WTC11 (cell line): Measurements from ENCODE around the gene TNPO3.

ENCODE experiments used
- CBFB ChIP-seq: sonication (generic); formaldehyde crosslinking; IDR thresholded peaks from 2 replicates; pipeline ENCODE4 v1.8.1; 2022; ENCODE audit warnings: mild to moderate bottlenecking, low read depth, missing genetic modification reagents
- FOXJ3 ChIP-seq: sonication (generic); formaldehyde crosslinking; IDR thresholded peaks from 2 replicates; pipeline ENCODE4 v1.9.0; 2021; ENCODE audit warnings: missing genetic modification reagents, mild to moderate bottlenecking, borderline replicate concordance
- FOXK1 ChIP-seq: sonication (generic); formaldehyde crosslinking; IDR thresholded peaks from 2 replicates; pipeline ENCODE4 v1.8.0; 2022; ENCODE audit warnings: mild to moderate bottlenecking, moderate library complexity, missing genetic modification reagents
- KAT7 ChIP-seq: sonication (generic); formaldehyde crosslinking; IDR thresholded peaks from 2 replicates; pipeline ENCODE4 v1.8.1; 2023; ENCODE audit warnings: missing genetic modification reagents, mild to moderate bottlenecking, borderline replicate concordance
- NR3C1 ChIP-seq: sonication (generic); formaldehyde crosslinking; conservative IDR thresholded peaks from 2 replicates; pipeline ENCODE4 v1.8.1; 2023; ENCODE audit warnings: low read depth, mild to moderate bottlenecking, missing genetic modification reagents
- SOX15 ChIP-seq: fragments of 250-450 bp; sonication (Bioruptor Pico); IDR thresholded peaks from 2 replicates; pipeline ENCODE4 v1.9.0; 2021; ENCODE audit warnings: mild to moderate bottlenecking
- ZNF232 ChIP-seq: sonication (generic); formaldehyde crosslinking; IDR thresholded peaks from 2 replicates; pipeline ENCODE4 v1.8.0; 2022; ENCODE audit warnings: mild to moderate bottlenecking, missing genetic modification reagents
- TF ChIP-seq, protein P1 (sequence below): fragments of 200-600 bp; IDR thresholded peaks from 2 replicates; pipeline ENCODE4 v1.8.0; 2022; ENCODE audit warnings: antibody characterized with exemption
- TF ChIP-seq, protein P2 (sequence below): sonication (generic); formaldehyde crosslinking; IDR thresholded peaks from 2 replicates; pipeline ENCODE4 v1.8.0; 2023; ENCODE audit warnings: mild to moderate bottlenecking, missing genetic modification reagents
- TF ChIP-seq, protein P3 (sequence below): sonication (generic); formaldehyde crosslinking; IDR thresholded peaks from 2 replicates; pipeline ENCODE4 v1.8.0; 2023; ENCODE audit warnings: missing genetic modification reagents, mild to moderate bottlenecking, borderline replicate concordance
- TF ChIP-seq, protein P4 (sequence below): sonication (generic); formaldehyde crosslinking; IDR thresholded peaks from 2 replicates; pipeline ENCODE4 v1.8.1; 2022; ENCODE audit warnings: low read depth, mild to moderate bottlenecking, moderate library complexity, missing genetic modification reagents, borderline replicate concordance
- TF ChIP-seq, protein P5 (sequence below): sonication (generic); formaldehyde crosslinking; IDR thresholded peaks from 2 replicates; pipeline ENCODE4 v1.8.1; 2023; ENCODE audit warnings: mild to moderate bottlenecking, missing genetic modification reagents
- TF ChIP-seq, protein P6 (sequence below): sonication (generic); formaldehyde crosslinking; IDR thresholded peaks from 2 replicates; pipeline ENCODE4 v1.8.0; 2022; ENCODE audit warnings: mild to moderate bottlenecking, missing genetic modification reagents
- TF ChIP-seq, protein P7 (sequence below): sonication (generic); formaldehyde crosslinking; IDR thresholded peaks from 2 replicates; pipeline ENCODE4 v1.8.1; 2023; ENCODE audit warnings: mild to moderate bottlenecking, moderate library complexity, missing genetic modification reagents

DNA sequence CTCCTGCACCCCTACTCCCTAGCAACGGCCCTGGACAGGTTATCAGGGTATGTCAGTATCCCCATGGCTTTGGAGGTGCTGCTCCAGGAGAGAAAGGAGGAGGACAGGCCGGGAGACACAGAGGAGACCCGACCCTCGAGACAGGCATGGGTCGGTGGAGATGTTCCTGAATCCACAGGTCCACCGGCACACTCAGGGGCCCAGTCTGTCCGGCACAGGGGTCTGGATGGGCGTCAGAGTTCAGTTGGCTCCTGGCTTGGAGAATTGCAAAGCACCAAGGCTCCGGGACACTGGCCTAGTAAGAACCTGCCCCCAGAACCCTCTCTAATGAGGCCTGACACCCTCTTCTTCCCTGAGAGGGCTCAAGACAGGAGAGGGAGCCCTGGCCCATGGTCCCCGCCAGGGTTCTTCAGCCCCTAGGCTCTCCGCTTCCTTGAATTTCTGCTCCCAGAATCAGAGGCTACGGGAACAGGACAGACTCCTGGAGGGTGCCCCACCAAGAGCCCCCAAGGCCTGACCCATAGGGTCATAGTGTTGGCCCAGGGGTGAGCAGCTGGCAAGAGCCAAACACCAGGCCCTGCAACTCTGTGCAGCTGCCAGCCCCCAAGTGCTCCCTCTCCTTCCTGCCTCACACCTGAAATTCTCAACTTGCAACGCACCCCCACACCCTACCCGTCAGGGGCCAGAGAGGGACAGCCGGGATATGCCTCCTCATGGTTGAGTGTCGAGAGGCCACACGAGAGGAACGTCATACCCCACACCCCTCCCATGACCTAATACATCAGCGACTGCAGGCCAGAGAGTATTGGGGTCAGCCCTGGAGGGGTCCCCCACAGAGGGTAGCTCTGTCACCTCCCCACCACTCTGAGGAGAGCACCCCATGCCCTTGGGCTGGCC is 122.7 kb downstream of the TNPO3 start:
- TF ChIP-seq, protein P1, sequence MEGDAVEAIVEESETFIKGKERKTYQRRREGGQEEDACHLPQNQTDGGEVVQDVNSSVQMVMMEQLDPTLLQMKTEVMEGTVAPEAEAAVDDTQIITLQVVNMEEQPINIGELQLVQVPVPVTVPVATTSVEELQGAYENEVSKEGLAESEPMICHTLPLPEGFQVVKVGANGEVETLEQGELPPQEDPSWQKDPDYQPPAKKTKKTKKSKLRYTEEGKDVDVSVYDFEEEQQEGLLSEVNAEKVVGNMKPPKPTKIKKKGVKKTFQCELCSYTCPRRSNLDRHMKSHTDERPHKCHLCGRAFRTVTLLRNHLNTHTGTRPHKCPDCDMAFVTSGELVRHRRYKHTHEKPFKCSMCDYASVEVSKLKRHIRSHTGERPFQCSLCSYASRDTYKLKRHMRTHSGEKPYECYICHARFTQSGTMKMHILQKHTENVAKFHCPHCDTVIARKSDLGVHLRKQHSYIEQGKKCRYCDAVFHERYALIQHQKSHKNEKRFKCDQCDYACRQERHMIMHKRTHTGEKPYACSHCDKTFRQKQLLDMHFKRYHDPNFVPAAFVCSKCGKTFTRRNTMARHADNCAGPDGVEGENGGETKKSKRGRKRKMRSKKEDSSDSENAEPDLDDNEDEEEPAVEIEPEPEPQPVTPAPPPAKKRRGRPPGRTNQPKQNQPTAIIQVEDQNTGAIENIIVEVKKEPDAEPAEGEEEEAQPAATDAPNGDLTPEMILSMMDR = no peak
- TF ChIP-seq, protein P2, sequence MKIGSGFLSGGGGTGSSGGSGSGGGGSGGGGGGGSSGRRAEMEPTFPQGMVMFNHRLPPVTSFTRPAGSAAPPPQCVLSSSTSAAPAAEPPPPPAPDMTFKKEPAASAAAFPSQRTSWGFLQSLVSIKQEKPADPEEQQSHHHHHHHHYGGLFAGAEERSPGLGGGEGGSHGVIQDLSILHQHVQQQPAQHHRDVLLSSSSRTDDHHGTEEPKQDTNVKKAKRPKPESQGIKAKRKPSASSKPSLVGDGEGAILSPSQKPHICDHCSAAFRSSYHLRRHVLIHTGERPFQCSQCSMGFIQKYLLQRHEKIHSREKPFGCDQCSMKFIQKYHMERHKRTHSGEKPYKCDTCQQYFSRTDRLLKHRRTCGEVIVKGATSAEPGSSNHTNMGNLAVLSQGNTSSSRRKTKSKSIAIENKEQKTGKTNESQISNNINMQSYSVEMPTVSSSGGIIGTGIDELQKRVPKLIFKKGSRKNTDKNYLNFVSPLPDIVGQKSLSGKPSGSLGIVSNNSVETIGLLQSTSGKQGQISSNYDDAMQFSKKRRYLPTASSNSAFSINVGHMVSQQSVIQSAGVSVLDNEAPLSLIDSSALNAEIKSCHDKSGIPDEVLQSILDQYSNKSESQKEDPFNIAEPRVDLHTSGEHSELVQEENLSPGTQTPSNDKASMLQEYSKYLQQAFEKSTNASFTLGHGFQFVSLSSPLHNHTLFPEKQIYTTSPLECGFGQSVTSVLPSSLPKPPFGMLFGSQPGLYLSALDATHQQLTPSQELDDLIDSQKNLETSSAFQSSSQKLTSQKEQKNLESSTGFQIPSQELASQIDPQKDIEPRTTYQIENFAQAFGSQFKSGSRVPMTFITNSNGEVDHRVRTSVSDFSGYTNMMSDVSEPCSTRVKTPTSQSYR (CRISPR knock-in tag) = no peak
- TF ChIP-seq FOXK1 (CRISPR knock-in tag) (no peak), ZNF232 (CRISPR knock-in tag) (no peak), KAT7 (no peak), FOXJ3 (CRISPR knock-in tag) (no peak), NR3C1 (CRISPR knock-in tag) (no peak), SOX15 (no peak), CBFB (CRISPR knock-in tag) (no peak)
- TF ChIP-seq, protein P3, sequence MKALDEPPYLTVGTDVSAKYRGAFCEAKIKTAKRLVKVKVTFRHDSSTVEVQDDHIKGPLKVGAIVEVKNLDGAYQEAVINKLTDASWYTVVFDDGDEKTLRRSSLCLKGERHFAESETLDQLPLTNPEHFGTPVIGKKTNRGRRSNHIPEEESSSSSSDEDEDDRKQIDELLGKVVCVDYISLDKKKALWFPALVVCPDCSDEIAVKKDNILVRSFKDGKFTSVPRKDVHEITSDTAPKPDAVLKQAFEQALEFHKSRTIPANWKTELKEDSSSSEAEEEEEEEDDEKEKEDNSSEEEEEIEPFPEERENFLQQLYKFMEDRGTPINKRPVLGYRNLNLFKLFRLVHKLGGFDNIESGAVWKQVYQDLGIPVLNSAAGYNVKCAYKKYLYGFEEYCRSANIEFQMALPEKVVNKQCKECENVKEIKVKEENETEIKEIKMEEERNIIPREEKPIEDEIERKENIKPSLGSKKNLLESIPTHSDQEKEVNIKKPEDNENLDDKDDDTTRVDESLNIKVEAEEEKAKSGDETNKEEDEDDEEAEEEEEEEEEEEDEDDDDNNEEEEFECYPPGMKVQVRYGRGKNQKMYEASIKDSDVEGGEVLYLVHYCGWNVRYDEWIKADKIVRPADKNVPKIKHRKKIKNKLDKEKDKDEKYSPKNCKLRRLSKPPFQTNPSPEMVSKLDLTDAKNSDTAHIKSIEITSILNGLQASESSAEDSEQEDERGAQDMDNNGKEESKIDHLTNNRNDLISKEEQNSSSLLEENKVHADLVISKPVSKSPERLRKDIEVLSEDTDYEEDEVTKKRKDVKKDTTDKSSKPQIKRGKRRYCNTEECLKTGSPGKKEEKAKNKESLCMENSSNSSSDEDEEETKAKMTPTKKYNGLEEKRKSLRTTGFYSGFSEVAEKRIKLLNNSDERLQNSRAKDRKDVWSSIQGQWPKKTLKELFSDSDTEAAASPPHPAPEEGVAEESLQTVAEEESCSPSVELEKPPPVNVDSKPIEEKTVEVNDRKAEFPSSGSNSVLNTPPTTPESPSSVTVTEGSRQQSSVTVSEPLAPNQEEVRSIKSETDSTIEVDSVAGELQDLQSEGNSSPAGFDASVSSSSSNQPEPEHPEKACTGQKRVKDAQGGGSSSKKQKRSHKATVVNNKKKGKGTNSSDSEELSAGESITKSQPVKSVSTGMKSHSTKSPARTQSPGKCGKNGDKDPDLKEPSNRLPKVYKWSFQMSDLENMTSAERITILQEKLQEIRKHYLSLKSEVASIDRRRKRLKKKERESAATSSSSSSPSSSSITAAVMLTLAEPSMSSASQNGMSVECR (CRISPR knock-in tag) = no peak
- TF ChIP-seq, protein P4, sequence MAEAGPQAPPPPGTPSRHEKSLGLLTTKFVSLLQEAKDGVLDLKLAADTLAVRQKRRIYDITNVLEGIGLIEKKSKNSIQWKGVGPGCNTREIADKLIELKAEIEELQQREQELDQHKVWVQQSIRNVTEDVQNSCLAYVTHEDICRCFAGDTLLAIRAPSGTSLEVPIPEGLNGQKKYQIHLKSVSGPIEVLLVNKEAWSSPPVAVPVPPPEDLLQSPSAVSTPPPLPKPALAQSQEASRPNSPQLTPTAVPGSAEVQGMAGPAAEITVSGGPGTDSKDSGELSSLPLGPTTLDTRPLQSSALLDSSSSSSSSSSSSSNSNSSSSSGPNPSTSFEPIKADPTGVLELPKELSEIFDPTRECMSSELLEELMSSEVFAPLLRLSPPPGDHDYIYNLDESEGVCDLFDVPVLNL (CRISPR knock-in tag) = no peak
- TF ChIP-seq, protein P5, sequence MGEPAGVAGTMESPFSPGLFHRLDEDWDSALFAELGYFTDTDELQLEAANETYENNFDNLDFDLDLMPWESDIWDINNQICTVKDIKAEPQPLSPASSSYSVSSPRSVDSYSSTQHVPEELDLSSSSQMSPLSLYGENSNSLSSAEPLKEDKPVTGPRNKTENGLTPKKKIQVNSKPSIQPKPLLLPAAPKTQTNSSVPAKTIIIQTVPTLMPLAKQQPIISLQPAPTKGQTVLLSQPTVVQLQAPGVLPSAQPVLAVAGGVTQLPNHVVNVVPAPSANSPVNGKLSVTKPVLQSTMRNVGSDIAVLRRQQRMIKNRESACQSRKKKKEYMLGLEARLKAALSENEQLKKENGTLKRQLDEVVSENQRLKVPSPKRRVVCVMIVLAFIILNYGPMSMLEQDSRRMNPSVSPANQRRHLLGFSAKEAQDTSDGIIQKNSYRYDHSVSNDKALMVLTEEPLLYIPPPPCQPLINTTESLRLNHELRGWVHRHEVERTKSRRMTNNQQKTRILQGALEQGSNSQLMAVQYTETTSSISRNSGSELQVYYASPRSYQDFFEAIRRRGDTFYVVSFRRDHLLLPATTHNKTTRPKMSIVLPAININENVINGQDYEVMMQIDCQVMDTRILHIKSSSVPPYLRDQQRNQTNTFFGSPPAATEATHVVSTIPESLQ (CRISPR knock-in tag) = no peak
- TF ChIP-seq, protein P6, sequence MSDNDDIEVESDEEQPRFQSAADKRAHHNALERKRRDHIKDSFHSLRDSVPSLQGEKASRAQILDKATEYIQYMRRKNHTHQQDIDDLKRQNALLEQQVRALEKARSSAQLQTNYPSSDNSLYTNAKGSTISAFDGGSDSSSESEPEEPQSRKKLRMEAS (CRISPR knock-in tag) = no peak
- TF ChIP-seq, protein P7, sequence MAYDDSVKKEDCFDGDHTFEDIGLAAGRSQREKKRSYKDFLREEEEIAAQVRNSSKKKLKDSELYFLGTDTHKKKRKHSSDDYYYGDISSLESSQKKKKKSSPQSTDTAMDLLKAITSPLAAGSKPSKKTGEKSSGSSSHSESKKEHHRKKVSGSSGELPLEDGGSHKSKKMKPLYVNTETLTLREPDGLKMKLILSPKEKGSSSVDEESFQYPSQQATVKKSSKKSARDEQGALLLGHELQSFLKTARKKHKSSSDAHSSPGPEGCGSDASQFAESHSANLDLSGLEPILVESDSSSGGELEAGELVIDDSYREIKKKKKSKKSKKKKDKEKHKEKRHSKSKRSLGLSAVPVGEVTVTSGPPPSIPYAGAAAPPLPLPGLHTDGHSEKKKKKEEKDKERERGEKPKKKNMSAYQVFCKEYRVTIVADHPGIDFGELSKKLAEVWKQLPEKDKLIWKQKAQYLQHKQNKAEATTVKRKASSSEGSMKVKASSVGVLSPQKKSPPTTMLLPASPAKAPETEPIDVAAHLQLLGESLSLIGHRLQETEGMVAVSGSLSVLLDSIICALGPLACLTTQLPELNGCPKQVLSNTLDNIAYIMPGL (CRISPR knock-in tag) = no peak
